ENCODE results near the gene CTIF.

GRCh38 chr18:48580782-48581181, 42.0 kb downstream of the CTIF start:
- no peak for TF ChIP-seq CTCF (IDR thresholded peaks at IDR 0.05; ENCODE audit: low read length)
- TF ChIP-seq EZH2 (optimal IDR thresholded peaks at IDR 0.05; ENCODE audit: low read depth, low read length), result no peak

Measured in MM.1S (cell line).